Prostate gland (tissue), 2 donors: ENCODE measurements around the gene FNBP1.

Source experiments
- POLR2AphosphoS5 ChIP-seq: sonication (generic); formaldehyde crosslinking; IDR thresholded peaks from one replicate; pipeline ENCODE4 v1.6.1; 2017; ENCODE audit warnings: antibody characterized with exemption
- TF ChIP-seq, protein P1 (sequence below), 4 experiments: fragments of 200-600 bp in 2 of 4; fragments of 450-650 bp in 2 of 4; sonication (generic) in 2 of 4; IDR thresholded peaks; 1 replicate in 3 of 4; 2 replicates in 1 of 4; pipeline ENCODE4 v1.5.1; 2016 to 2019; ENCODE audit warnings: antibody characterized with exemption in 4 of 4, mild to moderate bottlenecking in 2 of 4, moderate library complexity in 2 of 4

GRCh38 chr9:130089141-130089540, 46.2 kb upstream of the FNBP1 start:
- TF ChIP-seq, protein P1, sequence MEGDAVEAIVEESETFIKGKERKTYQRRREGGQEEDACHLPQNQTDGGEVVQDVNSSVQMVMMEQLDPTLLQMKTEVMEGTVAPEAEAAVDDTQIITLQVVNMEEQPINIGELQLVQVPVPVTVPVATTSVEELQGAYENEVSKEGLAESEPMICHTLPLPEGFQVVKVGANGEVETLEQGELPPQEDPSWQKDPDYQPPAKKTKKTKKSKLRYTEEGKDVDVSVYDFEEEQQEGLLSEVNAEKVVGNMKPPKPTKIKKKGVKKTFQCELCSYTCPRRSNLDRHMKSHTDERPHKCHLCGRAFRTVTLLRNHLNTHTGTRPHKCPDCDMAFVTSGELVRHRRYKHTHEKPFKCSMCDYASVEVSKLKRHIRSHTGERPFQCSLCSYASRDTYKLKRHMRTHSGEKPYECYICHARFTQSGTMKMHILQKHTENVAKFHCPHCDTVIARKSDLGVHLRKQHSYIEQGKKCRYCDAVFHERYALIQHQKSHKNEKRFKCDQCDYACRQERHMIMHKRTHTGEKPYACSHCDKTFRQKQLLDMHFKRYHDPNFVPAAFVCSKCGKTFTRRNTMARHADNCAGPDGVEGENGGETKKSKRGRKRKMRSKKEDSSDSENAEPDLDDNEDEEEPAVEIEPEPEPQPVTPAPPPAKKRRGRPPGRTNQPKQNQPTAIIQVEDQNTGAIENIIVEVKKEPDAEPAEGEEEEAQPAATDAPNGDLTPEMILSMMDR (IDR thresholded peaks at IDR 0.05) = no peak
- no peak for TF ChIP-seq POLR2AphosphoS5
